Measurements from ENCODE around the gene SCRN1.

The SCRN1 gene

DNA sequence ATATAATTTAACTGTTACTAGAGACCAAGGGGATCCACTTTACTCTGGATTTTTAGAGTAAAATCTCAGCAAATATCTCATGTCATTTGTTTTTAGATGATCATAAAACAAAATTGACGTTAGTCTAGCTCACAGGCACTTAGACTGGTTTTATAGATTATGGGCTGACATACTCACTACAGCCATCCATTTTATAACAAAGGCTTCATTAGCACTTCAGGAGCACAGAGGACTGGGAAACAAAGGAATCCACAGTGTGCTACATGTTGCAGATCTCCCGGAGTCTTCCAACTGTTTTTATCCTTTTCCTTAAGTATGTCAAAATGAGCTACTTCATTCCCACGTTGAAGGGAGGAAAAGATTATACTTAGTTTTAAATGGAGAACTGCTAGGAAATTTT, 15.9 kb upstream of the SCRN1 start:
- DNase-seq (ENCODE audit: low read depth): no peak

DNA sequence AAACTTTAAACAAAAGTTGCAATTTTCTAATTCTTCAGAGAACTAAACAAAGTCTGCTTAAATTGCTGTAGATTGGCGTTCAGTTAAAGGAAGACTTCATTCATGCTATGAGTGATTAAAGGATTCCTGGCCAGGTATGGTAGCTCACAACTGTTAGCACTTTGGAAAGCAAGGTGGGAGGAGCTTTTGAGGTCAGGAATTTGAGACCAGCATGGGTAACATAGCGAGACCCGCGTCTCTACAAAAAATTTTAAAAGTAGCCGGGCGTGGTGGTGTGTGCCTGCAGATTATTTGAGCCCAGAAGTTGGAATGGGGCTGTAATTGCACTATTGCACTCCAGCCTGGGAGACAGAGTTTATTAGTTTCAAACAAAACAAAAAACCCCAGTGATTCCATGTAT, 13.5 kb upstream of the SCRN1 start:
- DNase-seq (ENCODE audit: low read depth): no peak

DNA sequence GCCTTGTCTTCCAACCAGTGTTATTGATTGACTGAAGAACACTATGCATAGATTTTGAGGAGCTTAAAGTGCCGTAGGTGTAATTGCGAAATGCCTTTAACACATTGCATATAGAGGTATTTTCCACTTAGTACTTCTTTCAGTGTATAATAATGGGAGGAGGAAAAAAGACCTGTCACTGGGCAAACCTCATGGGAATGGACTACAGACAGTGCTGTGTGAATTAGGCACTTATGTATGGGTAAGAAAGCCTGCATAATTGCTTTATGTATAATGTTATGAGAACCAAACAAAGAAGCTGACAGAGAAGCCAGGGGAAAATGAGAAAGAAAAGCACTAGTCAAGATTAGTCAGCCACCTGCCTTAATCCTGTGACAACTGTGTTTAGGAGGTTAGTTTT, 12.4 kb upstream of the SCRN1 start:
- DNase-seq (ENCODE audit: low read depth): no peak

DNA sequence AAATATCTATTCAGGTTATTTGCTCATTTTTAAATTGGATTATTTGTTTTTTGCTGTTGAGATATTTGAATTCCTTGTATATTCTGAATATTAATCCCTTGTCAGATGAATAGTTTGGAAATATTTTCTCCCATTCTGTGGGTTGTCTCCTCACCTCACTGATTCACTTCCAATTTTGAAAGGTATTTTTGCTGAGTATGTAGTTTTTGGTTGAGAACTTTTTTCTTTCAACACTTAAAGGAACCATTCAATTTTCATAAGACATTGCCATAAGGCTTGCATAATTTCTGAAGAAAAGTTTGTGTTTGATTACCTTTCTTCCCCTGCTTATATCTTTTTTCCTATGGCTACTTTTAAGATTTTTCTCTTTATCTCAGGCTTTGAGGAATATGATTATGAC, 8.9 kb upstream of the SCRN1 start:
- no peak for DNase-seq (ENCODE audit: low read depth)

DNA sequence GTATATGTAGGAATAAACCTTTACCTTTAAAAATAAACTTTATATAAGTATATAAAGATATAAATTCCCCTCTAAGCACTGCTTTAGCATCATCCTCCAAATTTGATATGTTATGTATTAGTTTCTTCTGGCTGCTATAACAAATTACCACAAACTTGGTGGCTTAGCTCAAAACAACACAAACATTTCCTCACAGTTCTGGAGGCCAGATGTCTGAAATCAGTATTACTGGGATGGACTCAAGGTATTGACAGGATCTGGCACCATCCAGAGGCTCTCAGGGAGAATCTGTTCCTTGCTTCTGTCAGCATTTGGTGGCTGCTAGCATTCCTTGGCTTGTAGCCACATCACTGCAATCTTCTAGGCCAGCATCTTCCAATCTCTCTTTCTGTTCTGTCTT, 6.7 kb upstream of the SCRN1 start:
- no peak for DNase-seq (ENCODE audit: low read depth)

DNA sequence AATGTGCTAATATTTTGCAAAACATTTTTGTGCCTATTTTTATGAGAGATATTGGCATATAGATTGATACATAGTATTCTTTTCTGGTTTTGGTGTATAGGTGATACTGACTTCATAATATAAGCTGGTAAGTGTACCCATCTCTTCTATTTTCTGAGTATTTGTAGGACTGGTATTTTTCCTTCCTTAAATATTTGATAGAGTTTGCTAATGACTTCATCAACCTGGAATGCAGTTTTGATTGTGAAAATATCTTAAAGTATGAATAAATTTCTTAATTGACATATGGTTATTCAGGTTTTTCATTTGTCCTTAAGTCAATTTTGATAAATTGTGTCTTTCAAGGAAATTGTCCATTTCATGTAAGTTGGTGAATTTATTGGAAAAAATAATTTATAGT, 6.1 kb upstream of the SCRN1 start:
- no peak for DNase-seq (ENCODE audit: low read depth)

DNA sequence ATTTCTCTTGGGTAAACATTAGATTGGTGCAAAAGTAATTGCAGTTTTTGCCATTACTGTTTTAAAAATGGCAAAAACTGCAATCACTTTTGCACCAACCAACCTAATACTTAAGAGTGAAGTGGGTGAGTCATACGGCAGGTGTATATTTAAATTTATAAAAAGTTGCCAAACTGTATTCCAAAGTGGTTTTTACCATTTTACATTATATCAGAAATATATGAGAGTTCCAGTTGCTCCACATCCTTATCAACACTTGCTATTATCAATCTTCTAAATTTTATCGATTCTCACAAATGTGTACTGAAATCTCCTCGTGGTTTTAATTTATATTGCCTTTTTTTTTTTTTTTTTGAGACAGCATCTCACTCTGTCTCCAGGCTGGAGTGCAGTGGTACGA, 3.5 kb upstream of the SCRN1 start:
- DNase-seq (ENCODE audit: low read depth): no peak

DNA sequence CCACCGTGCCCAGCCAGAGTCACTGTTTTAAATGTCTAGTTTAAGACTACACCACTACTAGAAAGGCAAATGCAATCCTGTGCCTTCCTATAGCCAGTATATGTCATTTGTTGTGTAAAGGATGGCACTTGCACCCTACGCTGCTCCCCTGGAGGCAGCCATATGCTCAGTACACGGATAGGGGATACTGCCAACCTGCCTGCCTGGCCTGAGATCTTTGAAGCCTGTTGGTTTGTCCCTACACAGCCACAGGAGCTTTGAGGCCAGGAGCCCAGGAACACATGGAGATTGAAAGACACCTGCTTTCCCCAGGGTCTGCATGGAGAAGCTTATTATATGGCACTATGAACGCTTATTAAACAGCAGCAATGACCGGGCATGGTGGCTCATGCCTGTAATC, 2.3 kb upstream of the SCRN1 start:
- DNase-seq (ENCODE audit: low read depth): no peak

DNA sequence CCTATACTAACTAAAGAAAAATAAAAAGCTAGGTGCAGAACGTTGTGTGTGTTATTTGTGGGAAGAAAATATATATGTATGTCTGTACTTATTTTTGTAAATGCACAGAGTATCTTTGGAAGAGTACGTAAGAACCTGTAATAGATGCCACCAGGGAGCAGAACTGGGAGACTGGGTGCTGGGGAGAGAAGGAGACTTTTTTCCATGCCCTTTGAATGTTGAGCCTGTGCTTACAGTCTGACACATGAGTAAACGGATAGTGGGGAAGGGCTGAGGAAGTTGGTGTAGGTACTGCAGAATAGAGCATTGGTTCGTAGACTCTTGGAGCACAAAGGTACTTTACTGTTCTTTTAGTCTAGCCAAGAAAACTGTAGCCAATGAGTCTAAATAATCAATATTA, 1.3 kb upstream of the SCRN1 start:
- no peak for DNase-seq (ENCODE audit: low read depth)

DNA sequence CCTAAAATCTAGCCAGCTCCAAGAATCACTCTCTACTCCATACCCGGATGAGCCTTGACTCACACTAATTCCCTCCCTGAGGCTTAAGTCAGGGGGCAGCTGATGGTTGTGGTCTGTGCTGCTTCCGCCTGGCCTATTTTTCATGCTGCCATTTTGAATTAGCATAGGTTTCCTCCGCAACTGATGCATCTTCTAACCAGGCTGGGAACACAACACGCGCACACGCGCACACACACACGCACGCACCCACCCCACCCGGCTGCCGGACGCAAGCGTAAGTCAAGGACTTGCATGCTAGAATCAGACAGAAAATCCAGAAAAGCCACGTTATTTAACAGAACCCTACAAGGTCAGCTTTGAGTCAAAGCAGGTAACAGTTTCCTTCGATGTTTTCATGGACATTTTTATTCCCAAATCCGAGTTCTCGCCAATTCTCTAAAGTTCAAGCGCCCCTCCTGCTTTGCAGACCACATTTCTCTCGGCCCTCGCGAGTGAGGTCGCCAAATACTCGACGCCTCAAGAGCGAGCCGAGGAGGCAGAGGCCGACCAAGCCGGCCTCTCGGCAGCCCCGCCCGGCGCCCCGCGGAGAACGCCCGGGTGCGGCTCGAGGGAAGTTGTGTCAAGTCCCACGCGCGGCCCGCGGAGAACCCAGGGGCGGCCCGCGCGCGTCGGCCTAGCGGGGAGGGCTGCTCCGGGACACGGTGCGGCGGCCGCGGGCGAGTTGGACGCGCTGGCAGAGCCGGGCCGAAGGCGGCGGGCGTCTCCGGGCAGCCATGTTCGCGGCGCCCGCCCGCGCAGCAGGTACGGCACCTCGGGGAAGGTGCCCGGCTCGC, 961 bp downstream of the SCRN1 start:
- no peak for DNase-seq (ENCODE audit: low read depth)

DNA sequence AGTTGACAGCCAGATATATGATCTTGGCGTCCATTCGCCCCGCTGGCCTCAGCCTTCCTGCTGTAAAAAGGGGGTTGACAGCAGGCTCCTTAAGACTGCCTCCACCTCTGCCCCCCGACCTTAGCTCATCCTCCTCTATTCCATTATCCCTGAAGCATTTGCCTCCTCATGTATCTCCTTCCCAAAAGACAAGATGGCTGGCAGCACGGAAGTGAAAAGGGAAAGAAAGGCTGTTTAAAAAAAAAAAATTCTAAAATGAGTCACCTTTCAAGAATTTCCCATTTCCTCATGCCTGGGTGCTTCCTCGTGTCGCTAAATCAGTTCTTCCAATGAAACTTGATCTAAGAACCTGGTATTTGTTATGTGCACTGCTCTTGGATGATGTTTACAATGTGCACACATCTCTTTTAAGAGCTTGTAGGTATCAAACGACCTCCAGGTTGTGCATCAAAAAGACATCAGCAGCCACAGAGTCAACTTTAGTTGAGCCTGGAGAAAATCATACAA, 1.7 kb downstream of the SCRN1 start:
- DNase-seq (ENCODE audit: low read depth): no peak

DNA sequence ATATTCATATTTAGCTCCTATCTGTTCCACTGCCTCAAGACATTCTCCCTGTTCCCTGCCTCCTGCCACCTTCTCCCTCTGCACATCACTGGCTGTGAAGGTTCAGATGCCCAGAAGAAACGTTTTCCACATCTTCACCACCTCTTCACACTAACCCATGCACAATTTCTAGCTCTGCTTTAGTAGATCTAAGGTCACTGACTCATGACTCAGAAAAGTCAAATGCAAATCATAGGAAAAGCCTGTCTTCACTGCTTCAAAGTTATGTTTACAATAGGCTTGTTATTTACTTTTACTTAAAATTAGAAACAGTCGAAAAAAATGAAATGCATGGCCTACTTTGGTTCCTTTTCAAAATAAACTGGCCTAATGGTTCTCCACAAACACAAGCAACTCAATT, 2.5 kb downstream of the SCRN1 start:
- no peak for DNase-seq (ENCODE audit: low read depth)

DNA sequence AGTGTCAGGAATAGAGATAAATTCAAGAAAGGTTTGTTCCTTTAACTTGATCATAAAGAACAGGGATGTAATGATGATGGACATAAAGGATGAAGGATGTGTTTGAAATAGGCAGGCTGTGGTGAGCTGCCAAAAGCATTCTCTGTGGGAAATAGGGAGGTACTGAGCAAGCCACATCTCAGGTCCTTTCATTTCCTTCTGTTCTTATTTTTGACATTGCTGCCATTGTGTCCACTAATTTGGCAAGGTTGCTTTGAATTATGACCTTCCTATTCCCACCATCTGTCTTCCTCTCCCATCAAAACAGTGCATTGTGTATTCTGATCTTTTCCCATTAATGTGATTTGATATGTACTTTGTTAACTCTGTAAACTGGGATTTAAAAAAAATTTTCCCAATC, 9.4 kb downstream of the SCRN1 start:
- DNase-seq (ENCODE audit: low read depth): no peak

DNA sequence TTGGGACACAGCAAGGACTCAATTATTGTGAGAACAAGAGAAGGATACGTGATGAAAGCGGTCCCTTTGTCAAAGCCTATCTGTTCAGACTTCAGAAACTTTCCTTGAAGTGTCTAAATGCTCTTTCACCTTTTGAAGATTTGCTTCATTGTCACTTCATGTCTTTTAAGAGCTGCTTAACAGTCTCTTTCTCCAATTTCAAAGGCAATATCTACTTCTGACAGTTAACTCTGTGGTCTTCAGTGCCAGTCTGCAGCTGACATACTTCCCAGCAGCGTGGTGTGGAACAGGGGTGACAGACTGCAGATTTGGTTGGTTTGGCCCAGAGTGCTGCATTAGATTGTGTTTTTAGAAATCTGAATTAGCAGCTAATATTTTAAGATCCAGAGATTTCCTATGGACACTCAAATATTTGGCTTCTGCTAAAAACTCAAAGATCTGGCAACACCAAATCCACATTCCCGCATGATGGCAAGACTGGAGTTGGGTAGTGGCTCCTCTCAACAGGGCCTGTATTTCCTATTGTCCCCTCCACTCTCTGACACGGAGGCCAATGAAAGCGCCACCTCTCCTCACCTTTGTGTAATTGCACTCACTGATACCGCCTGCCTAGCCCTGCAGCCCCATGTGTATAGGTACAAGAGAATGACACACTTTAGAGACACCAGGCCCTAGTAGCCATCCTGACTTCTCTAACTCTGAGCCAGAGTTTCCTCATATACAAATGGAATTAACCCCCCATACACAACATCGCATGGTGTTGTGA, 11.5 kb downstream of the SCRN1 start:
- no peak for DNase-seq (ENCODE audit: low read depth)

DNA sequence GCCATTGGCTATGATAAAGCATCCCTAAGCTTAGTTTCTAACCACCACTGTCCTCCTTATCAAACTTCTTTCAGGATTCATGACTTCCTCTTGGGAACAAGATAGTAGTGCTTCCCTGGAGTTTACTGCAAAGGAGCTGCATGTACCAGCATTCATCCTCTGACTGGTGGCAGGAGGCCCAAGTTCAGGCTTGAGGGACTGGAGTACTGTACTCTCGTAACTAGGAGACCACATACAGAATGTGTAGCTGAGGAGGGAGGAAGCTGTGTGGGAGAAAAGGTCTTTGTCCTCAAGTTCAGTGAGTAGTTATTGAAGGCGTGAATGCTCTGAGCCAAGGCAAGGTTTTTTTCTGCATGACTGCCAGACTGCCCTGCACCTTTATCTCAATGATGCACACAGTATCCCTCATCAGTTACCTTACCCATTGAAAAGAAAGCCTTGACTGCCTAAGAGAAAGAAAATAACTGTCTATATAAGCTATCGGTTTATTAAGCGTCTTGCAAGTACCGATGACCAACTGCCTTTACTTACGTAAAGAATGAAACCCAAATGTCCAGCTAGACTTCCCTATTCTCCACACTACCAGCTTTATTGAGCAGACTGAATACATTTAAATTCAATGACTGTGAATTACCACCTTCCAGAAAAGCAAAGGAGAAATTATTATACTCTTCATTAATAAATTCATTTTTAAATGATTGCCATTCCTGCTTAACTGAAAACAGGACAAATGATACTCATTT, 12.8 kb downstream of the SCRN1 start:
- no peak for DNase-seq (ENCODE audit: low read depth)

DNA sequence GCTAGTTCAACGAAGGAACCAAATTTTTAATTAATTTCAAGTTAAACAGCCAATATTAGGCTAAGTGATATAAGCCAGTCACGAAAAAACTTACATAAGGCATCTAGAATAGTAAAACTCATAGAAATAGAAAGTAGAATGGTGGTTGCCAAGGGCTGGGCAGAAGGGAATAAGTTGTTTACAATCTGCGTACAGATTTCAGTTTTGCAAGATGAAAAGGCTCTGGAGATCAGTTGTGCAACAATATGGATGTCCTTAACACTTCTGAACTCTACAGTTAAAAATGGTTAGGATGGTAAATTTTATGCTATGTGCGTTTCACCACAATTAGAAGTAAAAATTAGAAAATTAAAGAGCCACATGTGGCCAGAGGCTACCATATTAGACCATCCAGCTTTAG, 13.3 kb downstream of the SCRN1 start:
- no peak for DNase-seq (ENCODE audit: low read depth)

DNA sequence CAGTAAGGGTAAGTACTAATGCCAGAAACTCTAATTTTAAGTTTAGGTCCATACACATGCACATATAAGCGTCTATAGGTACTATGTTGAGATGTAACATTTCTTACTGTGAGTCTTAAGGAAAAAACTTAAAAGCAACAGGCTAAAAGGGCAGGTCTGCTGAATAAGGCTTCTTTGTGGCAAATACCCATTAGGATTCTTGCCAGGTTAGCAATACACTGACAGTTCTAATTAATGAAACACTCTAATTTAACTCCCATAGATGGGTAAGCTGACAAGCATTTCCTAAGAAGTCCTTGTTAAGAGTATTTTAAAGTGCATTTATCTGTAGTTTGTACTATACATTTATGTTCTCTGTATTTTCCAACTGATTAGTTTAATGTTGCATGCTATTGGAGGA, 14.0 kb downstream of the SCRN1 start:
- DNase-seq (ENCODE audit: low read depth): no peak

DNA sequence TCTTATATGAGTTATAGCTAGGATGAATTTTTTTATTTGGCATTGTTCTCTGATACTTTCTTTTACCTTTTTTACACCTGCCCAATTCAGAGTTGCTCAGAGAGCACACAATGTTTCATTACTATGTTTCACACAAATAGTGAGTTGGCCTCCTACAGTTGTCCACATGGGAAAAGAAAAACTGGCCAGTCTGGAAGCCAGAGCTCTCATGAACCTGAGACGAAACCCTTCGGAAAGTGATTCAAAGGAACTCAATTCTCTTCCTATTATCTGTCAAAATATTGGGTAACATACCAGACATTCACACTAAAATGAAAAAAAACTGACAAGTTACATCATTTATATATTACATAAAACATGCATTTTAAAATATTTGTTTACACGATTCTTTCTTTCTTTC, 15.3 kb downstream of the SCRN1 start:
- no peak for DNase-seq (ENCODE audit: low read depth)

DNA sequence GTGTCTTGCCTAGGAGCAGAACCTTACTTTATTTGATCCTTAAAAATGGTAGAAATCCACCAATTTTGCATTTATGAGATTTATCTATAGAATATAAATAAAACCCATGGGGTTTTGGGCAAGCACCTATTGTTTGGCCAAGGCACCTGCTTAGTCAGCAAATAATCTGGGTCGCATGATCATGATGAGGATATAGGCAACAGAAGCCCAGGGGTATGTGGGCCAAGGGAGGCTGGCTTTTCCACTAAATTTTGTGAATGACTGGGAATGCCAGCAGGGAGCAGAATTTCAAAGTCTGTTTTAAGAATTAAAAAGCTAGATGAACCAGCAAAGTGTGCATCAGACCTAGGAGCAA, 17.3 kb downstream of the SCRN1 start:
- DNase-seq (ENCODE audit: low read depth): no peak

DNA sequence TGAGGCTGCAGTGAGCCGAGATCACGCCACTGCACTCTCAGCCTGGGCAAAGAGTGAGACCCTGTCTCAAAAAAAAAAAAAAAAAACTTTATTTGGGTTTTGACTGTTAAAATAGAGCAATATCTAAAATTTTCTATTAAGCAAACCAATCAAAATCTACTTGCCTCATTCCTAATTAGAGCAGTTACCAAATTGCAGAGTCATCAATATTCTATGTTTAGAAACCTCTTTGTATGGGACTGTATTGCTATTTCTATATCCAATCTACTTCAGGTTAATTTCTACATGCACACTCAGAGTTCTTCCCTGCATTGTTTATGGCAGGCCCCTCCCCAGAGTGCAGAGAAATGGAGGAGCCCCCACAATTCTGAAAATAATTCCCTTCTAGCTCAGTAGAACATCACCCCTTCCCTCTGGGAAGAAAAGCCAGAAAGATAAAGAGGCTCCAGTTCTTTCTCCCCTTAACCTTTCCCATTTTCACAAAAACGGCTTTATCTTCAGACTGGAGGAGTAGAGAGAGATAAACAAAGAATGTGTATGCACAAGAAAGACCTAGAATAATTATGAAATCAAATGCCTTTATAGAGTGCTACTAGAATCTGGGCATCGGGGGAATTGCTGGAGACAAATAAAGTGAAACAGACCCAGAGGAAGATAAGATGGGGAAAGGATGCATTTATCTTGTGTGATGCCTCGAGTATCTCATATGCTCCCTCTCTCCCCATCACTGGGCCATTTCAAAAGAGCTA, 17.9 kb downstream of the SCRN1 start:
- no peak for DNase-seq (ENCODE audit: low read depth)

DNA sequence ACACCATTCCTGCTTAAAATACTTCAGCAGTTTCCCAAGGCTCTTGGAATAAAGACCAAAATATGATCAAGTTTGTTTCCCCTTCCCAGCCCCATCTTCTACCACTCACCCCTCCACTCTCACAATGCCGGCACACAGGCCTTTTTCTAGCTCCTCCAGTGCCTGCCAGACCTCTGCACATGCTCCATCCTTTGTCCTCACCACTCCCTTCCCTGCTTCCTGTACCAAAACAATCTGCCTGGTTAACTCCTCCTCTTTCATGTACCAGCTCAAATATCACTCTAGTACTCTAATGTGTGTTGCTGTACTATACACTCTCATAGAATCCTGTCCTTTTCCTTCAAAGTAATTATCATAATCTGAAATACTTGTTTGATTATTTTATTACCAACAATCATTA, 19.4 kb downstream of the SCRN1 start:
- DNase-seq (ENCODE audit: low read depth): no peak

DNA sequence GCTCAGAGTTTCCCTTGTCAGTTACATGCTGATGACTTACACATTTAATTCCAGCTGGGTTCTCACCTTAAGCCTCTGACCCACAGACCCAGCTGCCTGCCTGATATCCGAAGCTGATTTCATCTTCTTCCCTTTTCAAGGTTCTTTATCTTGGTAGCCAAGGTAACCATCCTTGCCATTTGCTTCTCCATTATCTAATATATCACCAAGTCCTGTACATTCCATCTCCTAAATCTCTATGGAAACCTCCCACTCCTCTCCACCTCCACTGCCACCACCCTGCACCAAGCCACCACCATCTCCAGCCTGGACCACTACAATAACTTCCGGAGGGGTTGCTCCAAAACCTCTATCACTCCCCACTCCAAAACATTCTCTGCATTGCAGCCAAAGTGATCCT, 19.9 kb downstream of the SCRN1 start:
- DNase-seq (ENCODE audit: low read depth): no peak

Measured in stimulated activated CD4-positive, alpha-beta T cell treated with anti-CD3 and anti-CD28 coated beads, Interleukin-2, amount 100 ng/mL, for 4 hours (primary cell).